Measurements from ENCODE around the gene GPC3. TPM values are rescaled to one million over a fixed set of nuclear protein-coding genes. Genes with fewer than 3 reads are reported as not detected.

GPC3 gene
- total RNA-seq, 2 donors from 2014 or later: 2.7 to 5.2 TPM

- no peak for DNase-seq (ENCODE audit: low spot score)
- H3K27me3 ChIP-seq (replicated peaks; ENCODE audit: insufficient read depth): no peaks in the 10 kb centered on the region
- 49% methylated on average over 2 of the region's 2 CpGs for WGBS
- H3K27ac ChIP-seq: no peak overlapping the region
- no peak overlapping the region for H3K4me3 ChIP-seq
- H3K9me3 ChIP-seq: no peaks in the 10 kb centered on the region
- no peak for TF ChIP-seq CTCF (IDR thresholded peaks at IDR 0.05)
- TF ChIP-seq POLR2A (IDR thresholded peaks at IDR 0.05): no peak
- TF ChIP-seq POLR2AphosphoS5 (IDR thresholded peaks at IDR 0.05): no peak
- H3K36me3 ChIP-seq: no peaks in the 10 kb centered on the region
- H3K4me1 ChIP-seq (replicated peaks): no peaks in the 10 kb centered on the region
- intact Hi-C loops (cut with DNase I): no loop called here
Measured at GRCh38 chrX:133698298-133698697, 287.1 kb downstream of the GPC3 start.

GRCh38 chrX:133697656-133698055 lies 287.7 kb downstream of the GPC3 start:
- Histone ChIP-seq H3K36me3 (no peaks in the 10 kb centered on the region), H3K27me3 (replicated peaks; ENCODE audit: insufficient read depth) (no peaks in the 10 kb centered on the region), H3K27ac (no peak overlapping the region), H3K9me3 (no peaks in the 10 kb centered on the region), H3K4me3 (no peak overlapping the region), H3K4me1 (replicated peaks) (no peaks in the 10 kb centered on the region)
- intact Hi-C loops (cut with DNase I): no loop called here
- WGBS: 54% methylated on average over 3 of the region's 3 CpGs
- no peak for DNase-seq (ENCODE audit: low spot score)
- no peak for TF ChIP-seq CTCF (IDR thresholded peaks at IDR 0.05)
- no peak for TF ChIP-seq POLR2A (IDR thresholded peaks at IDR 0.05)

- Histone ChIP-seq H3K27ac (no peak overlapping the region), H3K9me3 (no peaks in the 10 kb centered on the region), H3K4me1 (replicated peaks) (no peaks in the 10 kb centered on the region), H3K36me3 (no peaks in the 10 kb centered on the region), H3K27me3 (replicated peaks; ENCODE audit: insufficient read depth) (no peaks in the 10 kb centered on the region), H3K4me3 (no peak overlapping the region)
- intact Hi-C loops (cut with DNase I): no loop called here
- no peak for DNase-seq (ENCODE audit: low spot score)
- no peak for TF ChIP-seq POLR2AphosphoS5 (IDR thresholded peaks at IDR 0.05)
- no peak for TF ChIP-seq CTCF (IDR thresholded peaks at IDR 0.05)
- TF ChIP-seq POLR2A (IDR thresholded peaks at IDR 0.05): no peak
- 100% methylated on average over 1 of the region's 1 CpG for WGBS
Measured at GRCh38 chrX:133689997-133690599, 295.3 kb downstream of the GPC3 start.

- intact Hi-C loops (cut with DNase I): no loop called here
- no peak for DNase-seq (ENCODE audit: low spot score)
- Histone ChIP-seq H3K9me3 (no peaks in the 10 kb centered on the region), H3K36me3 (no peaks in the 10 kb centered on the region), H3K27me3 (replicated peaks; ENCODE audit: insufficient read depth) (no peaks in the 10 kb centered on the region), H3K27ac (no peak overlapping the region), H3K4me1 (replicated peaks) (no peaks in the 10 kb centered on the region), H3K4me3 (no peak overlapping the region)
- 61% methylated on average over 2 of the region's 3 CpGs for WGBS
- TF ChIP-seq CTCF (IDR thresholded peaks at IDR 0.05): no peak
- TF ChIP-seq POLR2AphosphoS5 (IDR thresholded peaks at IDR 0.05): no peak
- no peak for TF ChIP-seq POLR2A (IDR thresholded peaks at IDR 0.05)
Measured at GRCh38 chrX:133685822-133686221, 299.6 kb downstream of the GPC3 start.

- no peak for DNase-seq (ENCODE audit: low spot score)
- TF ChIP-seq POLR2AphosphoS5 (IDR thresholded peaks at IDR 0.05) (no peak), POLR2A (IDR thresholded peaks at IDR 0.05) (no peak), CTCF (IDR thresholded peaks at IDR 0.05) (no peak)
- WGBS: 79% methylated on average over 6 of the region's 6 CpGs
- intact Hi-C loops (cut with DNase I): no loop called here
- H3K36me3 ChIP-seq: no peaks in the 10 kb centered on the region
- no peaks in the 10 kb centered on the region for H3K9me3 ChIP-seq
- no peak overlapping the region for H3K27ac ChIP-seq
- no peaks in the 10 kb centered on the region for H3K4me1 ChIP-seq (replicated peaks)
- no peaks in the 10 kb centered on the region for H3K27me3 ChIP-seq (replicated peaks; ENCODE audit: insufficient read depth)
- H3K4me3 ChIP-seq: no peak overlapping the region
Measured at GRCh38 chrX:133681897-133682296, 303.5 kb downstream of the GPC3 start.
